Activated T-cell treated with anti-CD3 and anti-CD28 coated beads for 24 hours (primary cell): Measurements from ENCODE around the gene NEAT1.
A peak's percentile ranks its signal among the peaks of the same experiment; 100 is the strongest.

Experiments used
- DNase-seq: peaks from one replicate; pipeline ENCODE4 v3.0.0-alpha.2; 2020; ENCODE audit warnings: low read depth

The NEAT1 gene

DNA sequence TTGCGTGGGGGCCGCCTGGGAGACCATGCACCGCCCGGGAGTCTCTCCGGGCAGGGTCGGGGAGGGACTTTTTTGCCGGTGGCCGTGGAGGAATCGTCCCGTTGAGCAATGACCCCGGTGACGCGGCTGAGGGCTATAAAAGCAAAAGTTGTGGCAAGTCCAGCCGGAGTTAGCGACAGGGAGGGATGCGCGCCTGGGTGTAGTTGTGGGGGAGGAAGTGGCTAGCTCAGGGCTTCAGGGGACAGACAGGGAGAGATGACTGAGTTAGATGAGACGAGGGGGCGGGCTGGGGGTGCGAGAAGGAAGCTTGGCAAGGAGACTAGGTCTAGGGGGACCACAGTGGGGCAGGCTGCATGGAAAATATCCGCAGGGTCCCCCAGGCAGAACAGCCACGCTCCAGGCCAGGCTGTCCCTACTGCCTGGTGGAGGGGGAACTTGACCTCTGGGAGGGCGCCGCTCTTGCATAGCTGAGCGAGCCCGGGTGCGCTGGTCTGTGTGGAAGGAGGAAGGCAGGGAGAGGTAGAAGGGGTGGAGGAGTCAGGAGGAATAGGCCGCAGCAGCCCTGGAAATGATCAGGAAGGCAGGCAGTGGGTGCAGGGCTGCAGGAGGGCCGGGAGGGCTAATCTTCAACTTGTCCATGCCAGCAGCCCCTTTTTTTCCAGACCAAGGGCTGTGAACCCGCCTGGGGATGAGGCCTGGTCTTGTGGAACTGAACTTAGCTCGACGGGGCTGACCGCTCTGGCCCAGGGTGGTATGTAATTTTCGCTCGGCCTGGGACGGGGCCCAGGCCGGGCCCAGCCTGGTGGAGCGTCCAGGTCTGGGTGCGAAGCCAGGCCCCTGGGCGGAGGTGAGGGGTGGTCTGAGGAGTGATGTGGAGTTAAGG, at the start of gene NEAT1:
TSS of gene NEAT1 (plus strand) at position 166 of the 883 bp plus-strand sequence.
- DNase-seq: peak; percentile 89

DNA sequence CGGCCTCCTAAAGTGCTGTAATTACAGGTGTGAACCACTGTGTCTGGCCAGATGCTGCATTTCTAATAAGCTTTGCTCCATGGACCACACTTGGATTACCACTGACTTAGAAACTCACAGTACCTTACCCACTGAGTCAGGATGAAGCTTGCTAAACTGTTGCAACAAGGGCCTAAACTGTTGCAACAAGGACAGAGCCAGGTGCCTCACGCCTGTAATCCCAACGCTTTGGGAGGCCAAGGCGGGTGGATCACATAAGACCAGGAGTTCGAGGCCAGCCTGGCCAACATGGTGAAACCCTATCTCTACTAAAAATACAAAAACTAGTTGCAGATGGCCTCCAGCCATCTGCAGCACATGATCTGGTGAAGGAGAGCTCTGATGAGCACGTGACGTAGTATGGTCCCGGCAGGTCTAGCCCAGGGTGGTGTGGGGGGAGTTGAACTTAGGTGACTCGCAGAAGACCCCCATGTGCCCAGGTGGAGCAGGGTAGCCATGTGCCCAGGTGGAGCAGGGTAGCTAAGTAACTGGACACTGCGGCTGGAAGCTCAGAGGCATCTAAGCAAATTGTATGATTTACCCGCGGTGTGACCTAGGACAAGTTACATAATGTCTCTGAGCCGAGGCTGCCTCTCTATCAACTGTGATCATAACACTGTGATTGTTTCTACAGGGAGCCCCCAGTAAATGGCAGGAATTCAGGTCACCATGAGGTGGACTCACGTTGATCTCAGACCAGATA, 48.6 kb upstream of the NEAT1 start:
- DNase-seq: no peak

DNA sequence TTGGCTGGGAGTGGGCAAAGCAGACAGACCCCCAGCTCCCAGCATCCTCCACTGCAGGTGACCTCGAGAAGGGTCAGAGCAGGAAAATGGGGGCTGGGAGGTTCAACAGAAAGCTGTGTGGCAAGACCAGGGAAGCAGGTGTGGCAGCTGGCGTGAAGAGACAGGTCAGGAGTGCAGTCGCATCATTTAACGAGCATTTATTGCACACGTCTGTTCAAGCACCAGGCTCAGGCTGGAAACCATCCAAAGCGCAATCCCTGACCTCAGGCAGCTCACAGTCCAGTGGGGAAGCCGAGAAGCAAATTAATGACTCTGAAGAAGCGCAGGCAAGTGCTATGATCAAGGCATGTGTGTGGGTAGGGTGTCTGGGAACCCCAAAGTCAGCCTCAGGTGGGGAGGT, 47.6 kb upstream of the NEAT1 start:
- no peak for DNase-seq

DNA sequence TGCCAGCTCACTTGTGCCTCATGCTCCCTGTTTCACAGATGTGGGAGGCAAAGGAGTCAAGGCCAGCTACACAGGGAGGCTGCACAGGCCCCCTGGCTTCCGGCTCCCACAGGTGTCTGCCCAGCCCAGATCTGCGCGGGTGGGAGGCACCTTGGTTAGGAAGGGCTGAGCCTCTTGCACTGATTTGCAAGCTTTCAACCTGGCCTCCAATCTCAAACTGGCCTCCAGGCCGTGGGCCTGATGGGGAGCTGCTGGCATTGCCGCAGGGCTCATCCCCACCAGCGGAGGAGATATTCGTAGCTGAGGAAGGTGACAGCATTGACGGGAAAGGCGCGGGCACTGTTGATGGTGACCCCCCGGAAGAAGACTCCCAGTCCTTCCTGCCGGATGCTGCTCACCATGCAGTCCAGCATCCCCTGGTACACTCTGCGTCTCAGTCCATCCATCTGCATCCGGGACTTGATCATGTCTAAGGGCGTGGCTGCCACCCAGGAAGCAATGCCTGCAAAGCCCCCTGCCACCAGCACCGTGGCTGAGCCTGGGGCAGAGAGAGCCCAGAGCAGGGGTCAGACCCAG, 46.4 kb upstream of the NEAT1 start:
- DNase-seq: no peak

DNA sequence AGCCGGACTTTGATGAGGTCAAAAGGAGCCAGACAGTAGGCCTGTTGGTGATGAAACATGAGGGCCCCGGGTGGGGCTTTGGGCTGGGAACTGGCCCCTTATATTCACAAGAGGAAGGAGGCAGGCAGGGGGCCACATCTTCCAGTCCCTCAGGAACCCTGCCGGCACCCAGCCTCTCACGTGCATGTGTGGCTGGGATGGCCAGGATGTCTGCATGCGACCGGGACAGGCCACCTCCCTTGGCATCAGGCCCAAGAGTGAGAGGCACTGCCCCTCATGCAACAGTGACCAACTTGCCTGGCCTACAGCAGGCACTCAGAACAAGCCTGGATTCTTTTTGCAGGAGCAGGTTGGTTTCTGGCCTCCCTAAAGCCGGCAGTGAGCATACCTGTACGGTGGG, 45.6 kb upstream of the NEAT1 start:
- no peak for DNase-seq

DNA sequence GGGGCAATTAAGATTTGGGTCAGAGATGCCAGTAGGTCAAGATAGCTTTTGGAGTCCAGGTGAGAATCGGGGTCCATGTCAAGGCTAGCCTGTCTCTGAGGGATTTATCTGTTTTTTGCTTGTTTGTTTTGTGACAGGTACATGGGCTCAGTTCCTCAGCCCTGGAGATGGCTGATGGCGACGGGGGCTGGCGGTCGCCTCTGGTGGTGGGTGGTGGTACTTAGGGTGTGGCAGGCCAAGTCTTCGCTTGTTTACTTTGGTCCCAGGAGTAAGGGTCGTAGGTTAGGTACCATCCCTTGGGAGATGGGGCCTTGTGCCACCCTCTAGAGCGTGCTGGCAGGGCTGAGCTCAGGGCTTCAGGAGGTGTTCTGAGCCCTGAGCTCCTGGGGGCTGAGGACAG, 44.8 kb upstream of the NEAT1 start:
- DNase-seq: no peak

DNA sequence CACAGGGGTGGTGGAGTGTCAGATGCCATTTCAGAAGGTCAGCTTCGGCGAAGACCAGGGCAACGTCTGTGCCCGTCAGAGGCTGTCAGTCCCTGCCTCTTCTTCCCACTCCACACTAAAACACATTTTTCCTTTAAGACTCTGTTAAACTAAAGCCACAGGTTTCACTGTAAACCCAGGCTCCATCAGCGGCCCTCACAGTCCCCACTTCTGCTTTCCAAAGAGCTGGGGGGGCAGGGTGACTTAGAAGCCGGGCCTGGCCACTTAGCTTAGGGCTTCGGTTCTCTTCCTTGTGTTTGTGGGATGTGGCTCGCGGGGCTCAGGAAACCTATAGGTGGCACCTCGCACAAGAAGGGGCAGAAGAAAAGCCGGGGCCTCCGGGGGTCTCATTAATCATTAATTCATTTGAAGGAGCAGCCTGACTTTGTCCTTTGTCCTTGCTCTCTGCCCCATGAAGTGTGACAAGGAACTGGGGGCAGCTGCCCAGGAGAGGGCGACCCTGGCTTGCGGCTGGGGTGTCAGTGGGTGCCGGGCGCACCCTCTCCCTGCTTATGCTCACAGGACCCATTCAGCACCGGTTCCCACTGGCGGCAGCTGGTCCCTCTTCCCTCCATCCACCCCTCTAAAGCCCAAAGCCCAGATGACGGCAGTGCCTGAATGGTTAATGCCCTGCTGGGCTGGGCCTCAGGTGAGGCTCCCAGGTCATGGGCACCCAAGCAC, 44.2 kb upstream of the NEAT1 start:
- DNase-seq: no peak

DNA sequence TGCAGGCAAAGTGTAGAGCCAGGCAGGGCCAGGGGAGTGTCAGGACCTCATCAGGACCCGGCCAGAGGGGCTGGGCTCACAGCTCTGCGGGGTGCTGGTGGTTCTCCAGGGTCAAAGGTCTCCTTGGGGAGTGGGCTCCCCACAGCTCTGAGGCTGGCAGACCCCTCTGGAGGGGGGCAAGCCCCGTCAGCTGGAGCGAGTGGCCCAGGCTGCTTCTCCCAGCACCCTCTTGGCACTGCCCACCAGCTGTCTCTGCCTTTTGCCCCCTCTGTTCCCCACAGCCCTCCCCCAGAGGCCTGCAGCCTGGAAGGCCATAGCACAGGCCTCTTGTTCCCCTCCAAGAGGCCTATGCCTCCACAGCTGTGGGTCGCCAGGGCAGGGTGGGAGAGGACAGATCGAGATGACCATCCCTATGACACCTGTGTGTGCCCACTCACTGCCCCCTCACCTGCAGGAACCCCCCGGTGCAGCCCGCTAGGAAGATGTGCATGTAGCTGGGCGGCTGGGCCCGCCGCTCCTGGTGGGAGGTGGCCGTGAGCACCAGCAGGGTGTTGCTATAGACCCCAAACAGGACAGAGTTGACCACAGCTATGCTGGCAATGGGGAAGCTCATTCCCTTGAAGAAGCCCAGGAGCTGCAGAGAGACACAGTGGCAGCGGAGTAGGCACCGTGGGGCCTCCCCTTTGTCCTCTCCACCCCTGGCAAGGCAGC, 43.5 kb upstream of the NEAT1 start:
- no peak for DNase-seq

DNA sequence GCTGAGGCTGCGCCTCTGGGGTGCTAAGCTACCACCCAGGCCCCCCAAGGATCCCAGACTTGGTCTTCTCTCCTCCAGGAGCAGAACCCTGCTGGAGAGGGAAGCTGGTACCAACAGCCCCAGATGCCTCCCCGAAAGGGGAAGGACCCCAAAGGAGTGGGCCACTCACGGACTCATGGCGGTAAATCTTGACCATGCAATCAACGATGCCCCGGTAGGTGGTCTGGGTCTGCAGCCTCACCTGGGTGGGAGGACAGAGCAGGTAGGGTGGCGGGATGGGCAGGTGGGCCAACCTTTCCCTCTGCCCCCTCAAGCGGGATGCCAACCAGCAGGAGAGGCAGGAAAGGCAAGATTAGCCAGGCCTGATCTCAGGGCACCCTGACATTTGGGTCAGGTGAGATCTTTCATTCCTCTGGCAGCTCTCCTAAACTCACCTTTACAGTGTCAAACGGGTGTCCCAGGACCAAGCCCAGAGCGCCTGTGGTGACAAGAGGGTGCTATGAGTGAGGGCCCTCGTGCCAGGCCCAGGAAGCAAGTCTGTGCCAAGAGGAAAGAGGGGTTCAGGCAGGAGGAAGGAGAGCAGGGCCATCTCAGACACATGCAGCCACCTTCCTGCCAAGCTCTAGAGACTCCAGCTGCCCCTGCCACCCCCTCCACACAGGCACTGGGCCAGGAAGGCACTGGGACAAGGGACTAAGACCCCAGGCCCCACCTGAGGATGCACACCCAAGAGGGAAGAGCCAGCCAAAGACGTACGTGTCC, 42.7 kb upstream of the NEAT1 start:
- no peak for DNase-seq

DNA sequence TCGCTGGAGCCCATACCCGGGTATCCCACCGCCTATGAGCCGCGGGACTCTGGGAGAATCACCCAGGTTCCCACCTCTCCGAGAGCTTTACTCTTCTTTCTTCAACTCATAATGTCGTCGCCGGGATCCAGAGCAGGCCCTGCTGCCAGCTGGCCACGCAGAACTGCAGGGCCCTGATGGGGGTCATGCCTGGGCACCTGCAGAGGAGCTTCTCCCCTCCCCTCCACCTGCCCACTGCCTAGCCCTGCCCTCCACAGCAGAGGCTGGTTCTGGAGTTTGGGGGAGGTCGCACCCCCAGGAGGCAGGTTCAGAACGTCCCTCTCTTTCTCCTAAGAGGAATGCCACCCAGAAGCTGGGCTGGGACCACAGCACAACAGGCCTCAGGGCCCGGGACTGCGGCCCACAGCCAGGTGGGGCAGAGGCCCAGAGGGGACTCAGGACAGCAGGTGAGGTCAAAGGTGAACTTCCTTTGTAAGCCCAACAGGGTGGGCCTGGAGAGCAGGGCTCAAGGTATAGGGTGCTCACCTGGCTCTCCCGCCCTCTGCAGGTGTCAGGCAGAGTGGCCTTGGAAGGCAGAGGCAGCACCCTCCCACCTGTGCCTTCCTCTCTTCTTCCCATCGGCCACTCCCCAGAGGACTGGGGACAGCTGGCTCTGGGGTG, 42.0 kb upstream of the NEAT1 start:
- no peak for DNase-seq

DNA sequence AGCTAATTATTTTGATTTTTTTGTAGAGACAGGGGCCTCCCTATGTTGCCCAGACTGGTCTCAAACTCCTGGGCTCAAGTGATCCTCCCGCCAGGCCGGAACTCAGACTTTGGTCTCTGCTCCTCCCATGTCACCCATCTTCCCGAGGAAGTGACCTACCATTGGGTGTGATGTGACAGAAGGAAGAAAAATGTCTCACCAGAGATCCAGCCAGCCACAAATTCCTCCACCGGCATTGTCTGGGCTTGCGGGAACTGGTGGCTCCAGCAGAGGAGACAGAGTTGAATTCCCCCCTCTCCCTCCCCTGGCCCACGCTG, 40.9 kb upstream of the NEAT1 start:
- no peak for DNase-seq

DNA sequence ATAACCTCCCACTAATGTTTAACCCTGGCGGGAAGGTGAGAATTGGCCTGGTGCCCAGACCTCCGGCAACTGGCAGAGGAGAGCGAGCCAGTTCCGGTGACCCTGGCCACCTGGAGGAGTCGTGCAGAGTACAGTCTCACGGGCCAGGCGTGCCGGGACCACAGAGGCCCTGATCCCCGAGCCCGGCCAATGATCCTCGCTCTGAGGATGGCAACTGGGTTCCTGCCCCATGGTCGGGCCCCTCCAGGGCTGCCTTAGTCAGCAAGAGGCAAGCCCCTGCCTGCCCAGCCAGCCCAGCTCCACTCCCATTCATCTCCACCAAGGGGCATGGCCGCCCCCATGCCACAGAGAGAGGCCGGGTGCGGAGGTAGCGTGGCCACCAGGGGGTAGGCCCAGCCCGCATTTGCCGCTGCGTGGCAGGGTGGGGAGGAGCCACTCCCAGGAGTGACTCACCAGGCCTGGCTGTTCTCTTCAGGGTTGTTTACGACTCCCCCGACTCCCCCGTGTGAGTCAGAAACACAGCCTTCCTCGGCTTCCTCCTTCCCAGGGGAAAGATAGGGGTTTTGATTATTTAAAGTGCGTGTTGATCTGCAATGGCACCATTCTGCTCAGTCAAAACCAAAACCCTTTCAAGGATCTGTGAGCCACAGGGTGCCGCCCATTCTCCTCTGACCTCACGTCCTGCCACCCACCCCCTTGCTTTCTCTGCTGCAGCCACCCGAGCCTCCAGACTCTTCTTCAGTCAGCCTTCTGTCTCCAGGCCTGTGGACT, 40.4 kb upstream of the NEAT1 start, which contains the start of gene SLC25A45:
TSS of gene SLC25A45 (minus strand) at position 614 of the 771 bp plus-strand sequence. CDS start 695 bp downstream, outside the sequence.
- peak; percentile 89 for DNase-seq

DNA sequence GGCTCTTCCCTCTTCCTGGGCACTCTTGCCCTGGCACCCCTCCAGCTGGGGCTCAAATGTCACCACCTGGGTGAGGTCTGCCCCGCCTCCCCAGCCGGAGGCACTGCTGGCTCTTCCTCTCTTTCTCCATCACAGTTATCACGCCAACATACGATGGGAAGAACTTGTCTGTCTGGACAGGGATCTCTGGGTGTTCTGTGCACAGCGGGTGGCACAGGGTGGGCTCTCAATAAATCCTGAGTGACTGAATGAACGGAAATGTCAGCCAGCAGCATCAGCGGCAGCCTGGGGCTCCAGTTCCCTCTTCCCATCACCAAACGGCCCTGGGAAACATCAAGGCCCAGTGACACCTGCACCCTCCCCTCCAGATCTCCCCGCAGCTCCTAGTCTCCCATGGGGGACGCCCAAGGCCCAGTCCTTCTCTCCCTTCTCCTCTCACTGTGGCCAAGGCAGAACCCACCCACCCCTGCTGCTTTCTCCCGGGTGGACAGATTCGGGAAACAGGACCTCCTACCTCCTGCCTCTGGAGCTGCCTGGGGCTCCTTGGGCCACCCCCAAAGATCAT, 39.7 kb upstream of the NEAT1 start:
- DNase-seq: no peak

DNA sequence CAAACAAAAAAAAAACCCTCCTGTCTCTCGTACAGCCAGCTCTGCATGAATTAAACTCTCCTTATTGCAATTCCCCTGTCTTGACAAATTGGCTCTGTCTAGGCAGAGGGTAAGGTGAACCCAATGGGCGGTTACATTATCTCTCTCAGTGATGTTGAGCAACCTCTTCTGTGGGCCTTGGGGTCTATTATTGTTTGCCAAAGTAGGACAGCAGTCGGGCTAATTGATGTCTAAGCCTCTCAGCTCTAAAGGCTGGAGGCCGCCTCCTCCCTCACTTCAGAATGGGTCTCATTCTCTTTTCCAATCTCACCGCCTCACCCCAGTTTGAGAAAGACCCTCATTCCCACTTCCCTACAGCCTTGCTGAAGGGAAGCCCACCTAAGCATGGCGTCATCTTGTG, 38.8 kb upstream of the NEAT1 start:
- DNase-seq: no peak

DNA sequence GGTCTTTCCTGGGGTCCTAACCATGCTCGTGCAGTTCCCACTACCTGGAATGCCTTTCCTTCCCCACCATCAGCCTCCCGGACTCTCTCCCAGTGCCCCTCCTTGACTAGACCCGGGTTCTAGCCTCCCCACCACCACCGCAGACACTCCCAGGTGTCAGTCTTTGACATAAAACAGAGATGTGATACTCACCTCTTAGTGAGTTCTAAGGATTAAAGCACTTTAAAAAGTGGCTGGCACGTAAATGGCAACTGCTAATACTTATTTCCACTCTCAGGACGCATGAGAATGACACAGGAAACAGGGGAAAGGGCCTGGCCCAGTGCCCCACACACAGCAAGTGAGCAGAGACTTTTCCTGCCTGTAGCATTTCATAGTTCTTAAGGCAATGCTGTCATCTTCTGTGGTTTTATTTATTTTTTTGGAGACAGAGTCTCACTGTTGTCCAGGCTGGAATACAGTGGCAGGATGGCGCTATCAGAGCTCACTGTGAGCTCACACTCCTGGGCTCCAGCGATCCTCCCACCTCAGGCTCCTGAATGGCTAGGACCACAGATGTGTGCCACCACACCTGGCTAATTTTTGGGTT, 38.2 kb upstream of the NEAT1 start:
- no peak for DNase-seq

DNA sequence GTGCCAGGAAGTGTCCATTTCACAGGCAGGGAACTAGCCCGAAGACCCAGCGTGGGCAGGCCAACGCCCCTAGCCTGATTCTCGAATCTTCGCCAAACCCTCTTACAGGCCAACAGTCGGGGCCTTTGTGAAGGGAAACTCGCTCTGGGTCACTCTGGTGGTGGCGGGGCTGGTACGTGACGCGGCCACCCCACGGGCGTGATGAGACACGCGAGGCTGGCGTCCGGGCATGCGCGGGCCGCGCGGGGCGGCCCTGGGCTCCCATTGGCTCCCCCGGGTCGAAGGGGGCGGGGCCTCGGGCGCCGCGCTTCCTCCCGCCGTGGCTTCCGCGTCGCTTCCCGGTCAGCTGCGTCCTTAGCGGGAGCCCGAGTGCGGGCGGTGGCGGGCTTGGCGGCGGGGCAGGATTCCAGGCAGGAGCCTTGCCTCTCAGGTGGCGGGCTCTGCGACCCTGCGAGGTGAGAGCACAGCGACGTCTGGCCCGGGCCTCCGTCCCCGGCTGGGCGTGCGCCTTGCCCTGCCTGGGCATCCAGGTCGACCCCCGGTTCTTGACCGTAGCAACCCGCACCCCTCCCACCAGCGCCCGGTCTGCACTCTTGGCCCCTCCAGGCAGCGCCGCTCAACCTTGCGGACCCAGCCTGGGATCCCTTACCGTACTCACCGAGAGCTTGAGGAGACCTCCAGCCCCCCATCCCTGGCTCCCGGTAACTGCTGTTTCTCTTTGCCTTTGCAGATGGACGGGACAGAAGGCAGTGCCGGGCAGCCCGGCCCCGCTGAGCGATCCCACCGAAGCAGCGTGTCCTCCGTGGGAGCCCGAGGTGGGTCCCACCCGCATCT, 36.1 kb upstream of the NEAT1 start, which contains the start of gene FRMD8:
TSS of gene FRMD8 (plus strand) at position 331 of the 834 bp plus-strand sequence. CDS start at position 731, 400 bp downstream.
- DNase-seq: peak; percentile 77

DNA sequence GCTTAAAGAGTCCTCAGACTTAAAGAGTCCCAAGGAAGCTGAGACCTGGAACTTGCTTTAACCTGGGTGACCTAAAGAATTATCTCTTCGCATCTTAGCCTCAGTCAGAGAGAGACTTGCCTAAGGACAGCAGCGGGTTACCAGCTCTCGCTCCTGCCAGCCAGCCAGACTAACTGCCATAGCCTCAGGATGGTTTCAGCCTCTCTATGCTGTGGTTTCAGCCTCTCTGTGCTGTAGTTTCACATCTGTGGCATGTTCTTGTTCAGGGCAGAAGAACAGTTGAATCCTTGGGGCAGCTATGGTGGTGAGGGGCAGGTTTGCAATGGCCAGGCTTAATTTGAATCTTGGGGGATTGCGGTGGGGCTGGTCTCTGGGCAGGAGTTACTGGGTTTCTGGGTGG, 33.9 kb upstream of the NEAT1 start:
- no peak for DNase-seq
